Fibroblast of villous mesenchyme (primary cell): ENCODE data around the gene RSF1. TPM values are rescaled to one million over a fixed set of nuclear protein-coding genes. Genes with fewer than 3 reads are reported as not detected.

ENCODE experiments used
- DNase-seq: peaks from one replicate; pipeline ENCODE4 v3.0.0-alpha.2; 2010; ENCODE audit warnings: low read depth
- H3K4me3 ChIP-seq: 2 replicates; pipeline ENCODE4 v1.5.1; 2011; ENCODE audit warnings: low read depth, mild to moderate bottlenecking, low read length
- CTCF ChIP-seq: IDR thresholded peaks from 2 replicates; pipeline ENCODE4 v1.5.1; 2012; ENCODE audit warnings: low read depth, mild to moderate bottlenecking, low read length; ENCODE audit not compliant: insufficient read depth
- total RNA-seq: library from RNA; depleted of rRNA; stranded (reverse); fragments of >200 nt; gene quantifications from 2 replicates; pipeline ENCODE4 v1.2.3, GENCODE V29; 2012

RSF1 gene
- total RNA-seq, 1 donor: 46.2 TPM

GRCh38 chr11:77698896-77699295 lies 121.6 kb downstream of the RSF1 start:
- peak; percentile 44 for DNase-seq
- H3K4me3 ChIP-seq: no peak overlapping the region
- no peak for TF ChIP-seq CTCF

- no peak overlapping the region for H3K4me3 ChIP-seq
- no peak for TF ChIP-seq CTCF
- no peak for DNase-seq
Observed at GRCh38 chr11:77697865-77698264, 122.7 kb downstream of the RSF1 start.

GRCh38 chr11:77695417-77695816 lies 125.1 kb downstream of the RSF1 start:
- DNase-seq: no peak

GRCh38 chr11:77690649-77691048 lies 129.9 kb downstream of the RSF1 start:
- H3K4me3 ChIP-seq: no peak overlapping the region
- TF ChIP-seq CTCF: no peak
- DNase-seq: no peak

More at GRCh38 chr11:77695417-77695816, 125.1 kb downstream of the RSF1 start:
- no peak for TF ChIP-seq CTCF
- no peak overlapping the region for H3K4me3 ChIP-seq

GRCh38 chr11:77687088-77687487 lies 133.4 kb downstream of the RSF1 start:
- no peak for TF ChIP-seq CTCF
- H3K4me3 ChIP-seq: no peak overlapping the region
- no peak for DNase-seq

- H3K4me3 ChIP-seq: no peak overlapping the region
- TF ChIP-seq CTCF: no peak
- DNase-seq: peak; percentile 22
Observed at GRCh38 chr11:77677138-77677537, 143.4 kb downstream of the RSF1 start.

- no peak for TF ChIP-seq CTCF
- DNase-seq: peak; percentile 98
Observed at GRCh38 chr11:77672264-77672663, 148.3 kb downstream of the RSF1 start.

More at GRCh38 chr11:77672264-77672663, 148.3 kb downstream of the RSF1 start:
- no peak overlapping the region for H3K4me3 ChIP-seq
